Measurements from ENCODE around the gene PSMD2. TPM values are rescaled to one million over a fixed set of nuclear protein-coding genes. Genes with fewer than 3 reads are reported as not detected.

The PSMD2 gene
- total and polyA plus RNA-seq, 2 of the 8 experiments (the other 6 are each of a cell fraction or from before 2014, with no cell fraction given), result 350 to 363 TPM

GRCh38 chr3:184343200-184343876, 44.3 kb downstream of the PSMD2 start (continued):
- no peak for TF ChIP-seq CHD7 (IDR thresholded peaks at IDR 0.05; ENCODE audit: insufficient replicate concordance, low read length)
- no peak for TF ChIP-seq ASH2L (IDR thresholded peaks at IDR 0.05; ENCODE audit: low read length)
- TF ChIP-seq NANOG (IDR thresholded peaks at IDR 0.05; ENCODE audit: insufficient read depth, low read depth, low read length, poor library complexity, severe bottlenecking), result no peak
- TF ChIP-seq HDAC6 (IDR thresholded peaks at IDR 0.05; ENCODE audit: low read depth, low read length), result no peak
- no peak for TF ChIP-seq BCL11A (IDR thresholded peaks at IDR 0.05; ENCODE audit: low read depth in 2 of 2, low read length in 2 of 2)
- TF ChIP-seq CEBPB (IDR thresholded peaks at IDR 0.05; ENCODE audit: low read depth, low read length), result no peak

All from H1 (cell line).